K562 (cell line): ENCODE results near the gene TMEM108. TPM values are rescaled to one million over a fixed set of nuclear protein-coding genes. Genes with fewer than 3 reads are reported as not detected.
A peak's percentile ranks its signal among the peaks of the same experiment; 100 is the strongest.

Experiments
- ATAC-seq: fragments of 200-7000 bp; cut with Tn5 transposase; 3 replicates; pipeline ENCODE4 v1.9.1; 2020; ENCODE audit warnings: moderate library complexity
- BruUV-seq: library from RNA; stranded (reverse); fragments of 400-500 nt; replicated peaks from 2 replicates; lab custom pipeline; 2021; lab: Mats Ljungman, UMichigan
- CTCF ChIA-PET: fragments of 300-600 bp; formaldehyde crosslinking; extraction: SDS; loops from one replicate; lab custom pipeline; 2021; ENCODE audit warnings: low intra/inter-chr PET ratio; lab: Yijun Ruan, JAX
- POLR2A ChIA-PET: fragments of 300-600, 350-650 bp; sonication (Branson Sonifier 250); formaldehyde crosslinking; extraction: SDS; loops from one replicate; lab custom pipeline; 2021; ENCODE audit warnings: antibody characterized with exemption, inconsistent platforms; lab: Yijun Ruan, JAX
- DNase-seq, 4 experiments: peaks; one replicate each; pipeline versions ENCODE4 v3.0.0 to v3.0.0-alpha.2; 2011 to 2018; ENCODE audit warnings: low spot score in 3 of 4, mixed read lengths in 3 of 4; ENCODE audit errors: extremely low read depth in 1 of 4
- FAIRE-seq: peaks from 2 replicates; lab custom pipeline; 2011; peaks lifted over from hg19 to GRCh38; lab: Jason Lieb, UNC
- H2AFZ ChIP-seq: 2 replicates; pipeline ENCODE4 v1.6.0; 2011; ENCODE audit warnings: low read depth, low read length, control low read depth, inconsistent platforms
- H3K27ac ChIP-seq: fragments of 200-600 bp; 3 replicates; pipeline ENCODE4 v1.8.0; 2011; ENCODE audit warnings: low read depth, mild to moderate bottlenecking, control low read depth, inconsistent platforms, low read length, moderate library complexity, mixed read lengths; ENCODE audit errors: extremely low read depth
- H3K27me3 ChIP-seq, 2 experiments: fragments of 300-600 bp in 1 of 2; 2 replicates in 1 of 2; 3 replicates in 1 of 2; pipeline versions ENCODE4 v1.6.0 to v1.8.0; 2011; ENCODE audit warnings: inconsistent platforms in 2 of 2, low read length in 2 of 2, mild to moderate bottlenecking in 1 of 2, mixed read lengths in 1 of 2, moderate library complexity in 1 of 2; ENCODE audit not compliant: control insufficient read depth in 2 of 2, insufficient read depth in 2 of 2
- H3K36me3 ChIP-seq: fragments of 300-600 bp; 3 replicates; pipeline ENCODE4 v1.8.0; 2011; ENCODE audit warnings: mild to moderate bottlenecking, low read length, inconsistent platforms; ENCODE audit not compliant: control insufficient read depth, insufficient read depth
- H3K4me1 ChIP-seq, 2 experiments: fragments of 200-600 bp in 1 of 2; replicated peaks in 1 of 2; 2 replicates in 1 of 2; 3 replicates in 1 of 2; pipeline versions ENCODE4 v1.5.1 to v1.8.0; 2011; ENCODE audit warnings: inconsistent platforms in 2 of 2, low read length in 2 of 2, mild to moderate bottlenecking in 1 of 2, mixed read lengths in 1 of 2, moderate library complexity in 1 of 2; ENCODE audit not compliant: control insufficient read depth in 2 of 2, insufficient read depth in 2 of 2
- H3K4me2 ChIP-seq: 2 replicates; pipeline ENCODE4 v1.6.1; 2011; ENCODE audit warnings: low read length, control low read depth, inconsistent platforms, mixed read lengths; ENCODE audit not compliant: insufficient read depth
- H3K4me3 ChIP-seq: fragments of 200-600 bp; sonication (generic), shearing (Covaris generic); 2 replicates; pipeline ENCODE4 v1.5.1; 2016; ENCODE audit warnings: control low read depth, inconsistent platforms
- H3K79me2 ChIP-seq: fragments of 200-600 bp; 3 replicates; pipeline ENCODE4 v1.8.0; 2011; ENCODE audit warnings: low read length, inconsistent platforms; ENCODE audit not compliant: control insufficient read depth, insufficient read depth
- H3K9ac ChIP-seq, 2 experiments: 2 replicates each; pipeline versions ENCODE4 v1.6.0 to v1.6.1; 2011; ENCODE audit warnings: low read depth in 2 of 2, low read length in 2 of 2, control low read depth in 1 of 2, inconsistent platforms in 1 of 2, mild to moderate bottlenecking in 1 of 2, mixed read lengths in 1 of 2; ENCODE audit not compliant: insufficient read depth in 1 of 2
- H3K9me1 ChIP-seq: one replicate; pipeline ENCODE4 v1.6.0; 2011; ENCODE audit warnings: inconsistent platforms, mild to moderate bottlenecking, low read length, moderate library complexity; ENCODE audit not compliant: control insufficient read depth, insufficient read depth
- H3K9me3 ChIP-seq: replicated peaks from 2 replicates; pipeline ENCODE4 v1.5.1; 2011; ENCODE audit warnings: low read depth, low read length, inconsistent platforms; ENCODE audit not compliant: control insufficient read depth, insufficient read depth
- H4K20me1 ChIP-seq: replicated peaks from 2 replicates; pipeline ENCODE4 v1.6.1; 2011; ENCODE audit warnings: low read length, inconsistent platforms, mixed read lengths; ENCODE audit not compliant: control insufficient read depth, insufficient read depth
- BCLAF1 ChIP-seq, 2 experiments: fragments of 450-650 bp in 1 of 2; IDR thresholded peaks; 2 replicates each; pipeline ENCODE4 v1.6.1; 2011 to 2017; ENCODE audit warnings: low read depth in 2 of 2, antibody characterized with exemption in 1 of 2, borderline replicate concordance in 1 of 2, low read length in 1 of 2, mild to moderate bottlenecking in 1 of 2, mixed read lengths in 1 of 2; ENCODE audit not compliant: control insufficient read depth in 1 of 2
- CAMTA2 ChIP-seq: fragments of 250-450 bp; sonication (Bioruptor Pico); conservative IDR thresholded peaks from 2 replicates; pipeline ENCODE4 v1.5.1; 2022
- GABPA ChIP-seq: fragments of 200-800 bp; sonication (Bioruptor generic); conservative IDR thresholded peaks from 2 replicates; pipeline ENCODE4 v1.6.1; 2016; ENCODE audit warnings: low read depth, missing genetic modification characterization, missing compliant biosample characterization
- JUND ChIP-seq, 2 experiments: IDR thresholded peaks; 2 replicates in 1 of 2; 3 replicates in 1 of 2; pipeline ENCODE4 v1.6.1; 2011; ENCODE audit warnings: borderline replicate concordance in 2 of 2, low read depth in 2 of 2, low read length in 2 of 2, improper control_type of control experiment in 1 of 2, missing biosample characterization in 1 of 2, missing genetic modification characterization in 1 of 2, missing genetic modification reagents in 1 of 2
- KLF16 ChIP-seq: IDR thresholded peaks from 2 replicates; pipeline ENCODE4 v1.6.1; 2016; ENCODE audit warnings: antibody characterized with exemption
- VEZF1 ChIP-seq: fragments of 200-800 bp; sonication (Bioruptor generic); IDR thresholded peaks from 2 replicates; pipeline ENCODE4 v1.6.1; 2017; ENCODE audit warnings: missing genetic modification characterization, missing compliant biosample characterization
- ZBTB9 ChIP-seq: fragments of 450-650 bp; formaldehyde crosslinking; IDR thresholded peaks from 2 replicates; pipeline ENCODE4 v1.4.0; 2020; ENCODE audit warnings: mild to moderate bottlenecking, moderate library complexity
- ZNF197 ChIP-seq: fragments of 200-800 bp; sonication (Bioruptor generic); IDR thresholded peaks from 2 replicates; pipeline ENCODE4 v1.6.1; 2016; ENCODE audit warnings: low read depth, missing genetic modification characterization, missing compliant biosample characterization
- ZNF668 ChIP-seq: fragments of 250-450 bp; sonication (Bioruptor Pico); IDR thresholded peaks from 2 replicates; pipeline ENCODE4 v1.8.0; 2022; ENCODE audit warnings: mild to moderate bottlenecking, inconsistent platforms
- WGBS: fragments of 100-300 bp; shearing (Covaris generic); methylation state at CpG from one replicate; pipeline ENCODE4 v1.1.6; 2016; ENCODE audit warnings: low coverage, mixed read lengths; ENCODE audit not compliant: insufficient coverage; ENCODE audit errors: missing lambda C conversion rate; 5-methylcytosine and 5-hydroxymethylcytosine counted together
- in situ Hi-C: fragments of 300-500 bp; cut with MboI; formaldehyde crosslinking; loops from 4 replicates; pipeline ENCODE4 v1.15.0; 2018; ENCODE audit warnings: inconsistent platforms, mixed read lengths
- intact Hi-C: fragments of 100-400 bp; cut with micrococcal nuclease; formaldehyde crosslinking; loops from 2 replicates; pipeline ENCODE4 v1.14.2; 2022
- polyA plus RNA-seq, 8 experiments: library from polyadenylated mRNA; depleted of rRNA in 4 of 8; stranded (reverse) in 5 of 8; unstranded in 3 of 8; fragments of >200 nt; fragmentation: Nextera tagmentation in 2 of 8; fragmentation: Illumina TruSeq in 1 of 8; extraction: Ambion mirVana in 2 of 8; extraction: Trizol in 1 of 8; gene quantifications; 2 replicates each; pipeline versions ENCODE4 v1.2.1 to v1.2.3, GENCODE V29; 2011 to 2014; ENCODE audit warnings: inconsistent platforms in 1 of 8, missing spikeins in 1 of 8
- total RNA-seq, 7 experiments: library from RNA; depleted of rRNA in 6 of 7; stranded (reverse); fragments of >200 nt in 6 of 7; fragmentation: Illumina TruSeq in 2 of 7; extraction: Trizol in 2 of 7; gene quantifications; 2 replicates each; pipeline versions ENCODE4 v1.2.1 to v1.2.3, GENCODE V29; 2011 to 2021; ENCODE audit warnings: low replicate concordance in 1 of 7
- TF ChIP-seq, protein P1 (sequence below), 2 experiments: IDR thresholded peaks in 1 of 2; conservative IDR thresholded peaks in 1 of 2; 2 replicates each; pipeline ENCODE4 v1.6.1; 2016; ENCODE audit warnings: low read depth in 2 of 2, mild to moderate bottlenecking in 1 of 2, missing compliant biosample characterization in 1 of 2, missing genetic modification characterization in 1 of 2, moderate library complexity in 1 of 2

Gene TMEM108
- total and polyA plus RNA-seq, 9 of the 15 experiments (the other 6 are each of a cell fraction or from before 2014, with no cell fraction given), result 0.65 to 11.1 (median 3.4) TPM

- TF ChIP-seq BCLAF1 (IDR thresholded peaks at IDR 0.05; ENCODE audit: borderline replicate concordance in 1 of 2, control insufficient read depth in 1 of 2, low read depth in 2 of 2, low read length in 1 of 2) (no peak), KLF16 (no peak), ZNF197 (CRISPR knock-in tag) (no peak), ZBTB9 (CRISPR knock-in tag) (no peak), ZNF668 (CRISPR knock-in tag) (no peak)
- TF ChIP-seq, all 486 proteins: peak for 0
Observed at GRCh38 chr3:133210656-133211055, 172.5 kb downstream of the TMEM108 start (continued).

GRCh38 chr3:133211449-133211848 is 173.3 kb downstream of the TMEM108 start:
- POLR2A ChIA-PET, result no interaction called here
- no peaks in the 10 kb centered on the region for H4K20me1 ChIP-seq
- DNase-seq, result peak in 2 of 4 experiments; percentile 5 to 30
- H3K4me3 ChIP-seq, result no peak overlapping the region
- H3K9me3 ChIP-seq, result no peaks in the 10 kb centered on the region
- H3K4me2 ChIP-seq, result no peak overlapping the region
- no peaks in the 10 kb centered on the region for H3K36me3 ChIP-seq
- no peak for FAIRE-seq
- CTCF ChIA-PET, result no interaction called here
- no peak overlapping the region for H2AFZ ChIP-seq
- H3K27ac ChIP-seq, result peak overlapping the region; percentile 49; the same call in 2 of the 3 replicates
- 13% methylated on average over 2 of the region's 2 CpGs for WGBS
- no peaks in the 10 kb centered on the region for H3K79me2 ChIP-seq
- peak; percentile 65 for ATAC-seq
- H3K27me3 ChIP-seq, result no peaks in the 10 kb centered on the region
- BruUV-seq, result no TSS peak
- H3K4me1 ChIP-seq, result no peaks in the 10 kb centered on the region; a peak in 1 of 5 replicates
- intact Hi-C loops (no loop called here), in situ Hi-C loops (no loop called here)
- H3K9ac ChIP-seq, result no peak overlapping the region
- no peaks in the 10 kb centered on the region for H3K9me1 ChIP-seq
- TF ChIP-seq GABPA (tag) (peak; percentile 50), CAMTA2 (no peak), VEZF1 (CRISPR knock-in tag) (peak; percentile 37; the same call in 1 of the 2 replicates), JUND (IDR thresholded peaks at IDR 0.05; ENCODE audit: borderline replicate concordance, low read depth, low read length) (peak; percentile 4; the same call in 1 of the 2 replicates), JUND (tag; IDR thresholded peaks at IDR 0.05; ENCODE audit: borderline replicate concordance, low read depth, low read length) (peak; percentile 14; the same call in 1 of the 3 replicates)
- TF ChIP-seq, protein P1, sequence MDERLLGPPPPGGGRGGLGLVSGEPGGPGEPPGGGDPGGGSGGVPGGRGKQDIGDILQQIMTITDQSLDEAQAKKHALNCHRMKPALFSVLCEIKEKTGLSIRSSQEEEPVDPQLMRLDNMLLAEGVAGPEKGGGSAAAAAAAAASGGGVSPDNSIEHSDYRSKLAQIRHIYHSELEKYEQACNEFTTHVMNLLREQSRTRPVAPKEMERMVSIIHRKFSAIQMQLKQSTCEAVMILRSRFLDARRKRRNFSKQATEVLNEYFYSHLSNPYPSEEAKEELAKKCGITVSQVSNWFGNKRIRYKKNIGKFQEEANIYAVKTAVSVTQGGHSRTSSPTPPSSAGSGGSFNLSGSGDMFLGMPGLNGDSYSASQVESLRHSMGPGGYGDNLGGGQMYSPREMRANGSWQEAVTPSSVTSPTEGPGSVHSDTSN (CRISPR knock-in tag; IDR thresholded peaks at IDR 0.05; ENCODE audit: low read depth), result no peak
- TF ChIP-seq, protein P1 (tag; conservative IDR thresholded peaks at IDR 0.05; ENCODE audit: low read depth), result peak; percentile 64
